MCF 10A (cell line): ENCODE data around the gene SASH1. TPM values are rescaled to one million over a fixed set of nuclear protein-coding genes. Genes with fewer than 3 reads are reported as not detected.

Experiments
- BruUV-seq: library from RNA; stranded (reverse); fragments of 400-500 nt; replicated peaks from 2 replicates; lab custom pipeline; 2021; lab: Mats Ljungman, UMichigan
- CTCF ChIA-PET: fragments of 300-600 bp; sonication (Branson Sonifier 250); formaldehyde crosslinking; extraction: SDS; loops from one replicate; lab custom pipeline; 2021; ENCODE audit warnings: antibody characterized with exemption, inconsistent platforms; lab: Yijun Ruan, JAX
- POLR2A ChIA-PET: fragments of 300-600, 350-650 bp; sonication (Branson Sonifier 250); formaldehyde crosslinking; extraction: SDS; loops from one replicate; lab custom pipeline; 2020; ENCODE audit warnings: antibody characterized with exemption, inconsistent platforms; lab: Yijun Ruan, JAX
- DNase-seq: peaks from one replicate; pipeline ENCODE4 v3.0.0-alpha.2; 2018; ENCODE audit not compliant: unreplicated experiment
- H3K27ac Mint-ChIP-seq: one replicate; pipeline ENCODE4 v1.8.0; 2022; ENCODE audit warnings: mild to moderate bottlenecking, low read depth, mixed read lengths; ENCODE audit not compliant: unreplicated experiment
- H3K27me3 Mint-ChIP-seq: one replicate; pipeline ENCODE4 v1.8.0; 2022; ENCODE audit warnings: mixed read lengths; ENCODE audit not compliant: insufficient read depth, unreplicated experiment
- H3K36me3 Mint-ChIP-seq: one replicate; pipeline ENCODE4 v1.8.0; 2022; ENCODE audit warnings: mild to moderate bottlenecking, moderate library complexity, mixed read lengths; ENCODE audit not compliant: insufficient read depth, unreplicated experiment
- H3K4me1 Mint-ChIP-seq: one replicate; pipeline ENCODE4 v1.8.0; 2022; ENCODE audit warnings: mixed read lengths; ENCODE audit not compliant: insufficient read depth, unreplicated experiment
- H3K4me3 Mint-ChIP-seq: one replicate; pipeline ENCODE4 v1.8.0; 2022; ENCODE audit warnings: mild to moderate bottlenecking, moderate library complexity, mixed read lengths; ENCODE audit not compliant: unreplicated experiment
- H3K9me3 Mint-ChIP-seq: one replicate; pipeline ENCODE4 v1.8.0; 2022; ENCODE audit warnings: mixed read lengths; ENCODE audit not compliant: unreplicated experiment
- CTCF ChIP-seq: fragments of 200-600 bp; IDR thresholded peaks from one replicate; pipeline ENCODE4 v1.8.0; 2022; ENCODE audit warnings: antibody characterized with exemption, mild to moderate bottlenecking; ENCODE audit not compliant: unreplicated experiment
- intact Hi-C: fragments of 100-400 bp; cut with micrococcal nuclease; formaldehyde crosslinking; loops from 2 replicates; pipeline ENCODE4 v1.14.1; 2022
- total RNA-seq: library from RNA; stranded (reverse); gene quantifications from 2 replicates; pipeline ENCODE4 v1.2.3, GENCODE V29; 2022

The SASH1 gene
- total RNA-seq, 1 experiment from 2014 or later: 18.4 TPM

- Mint-ChIP-seq H3K27ac (no peak overlapping the region), H3K36me3 (peaks cover 6% of the 10 kb centered on the region), H3K4me3 (no peak overlapping the region), H3K9me3 (no peaks in the 10 kb centered on the region), H3K27me3 (no peaks in the 10 kb centered on the region), H3K4me1 (peaks cover under 1% of the 10 kb centered on the region)
- intact Hi-C loops: no loop called here
- DNase-seq: no peak
- no peak for TF ChIP-seq CTCF
- ChIA-PET POLR2A (interaction anchor here (1.0 kb wide), 1 partner anchor 14 kb away, joined by 3 read pairs; no protein-coding TSS in a partner anchor), CTCF (interaction anchor here (0.6 to 1.4 kb wide), 3 partner anchors 10 to 1068 kb away, joined by 3 to 6 read pairs (median 3); no protein-coding TSS in a partner anchor)
- no TSS peak for BruUV-seq
These were observed 84.7 kb downstream of the SASH1 start for GRCh38 chr6:148427333-148427732.

- Mint-ChIP-seq H3K27ac (no peak overlapping the region), H3K4me1 (peaks cover 7% of the 10 kb centered on the region), H3K27me3 (no peaks in the 10 kb centered on the region), H3K36me3 (peaks cover 6% of the 10 kb centered on the region), H3K9me3 (no peaks in the 10 kb centered on the region), H3K4me3 (no peak overlapping the region)
- no peak for TF ChIP-seq CTCF
- no TSS peak for BruUV-seq
- intact Hi-C loops: no loop called here
- POLR2A ChIA-PET: interaction anchor here (0.6 kb wide), 1 partner anchor 10 kb away, joined by 3 read pairs; no protein-coding TSS in a partner anchor
- no peak for DNase-seq
- CTCF ChIA-PET: no interaction called here
These were observed 86.8 kb downstream of the SASH1 start for GRCh38 chr6:148429423-148429822.

GRCh38 chr6:148430897-148431296, 88.3 kb downstream of the SASH1 start:
- H3K36me3 Mint-ChIP-seq: peaks cover 6% of the 10 kb centered on the region
- TF ChIP-seq CTCF: no peak
- H3K4me1 Mint-ChIP-seq: peaks cover 12% of the 10 kb centered on the region
- no peak overlapping the region for H3K4me3 Mint-ChIP-seq
- H3K27me3 Mint-ChIP-seq: no peaks in the 10 kb centered on the region
- ChIA-PET POLR2A (interaction anchor here (1.4 kb wide), 1 partner anchor 89 kb away, joined by 3 read pairs; the partner anchor contains the start of gene SASH1), CTCF (interaction anchor here (0.6 kb wide), 1 partner anchor 21 kb away, joined by 3 read pairs; no protein-coding TSS in a partner anchor)
- intact Hi-C loops: no loop called here
- no peak for DNase-seq
- no peak overlapping the region for H3K27ac Mint-ChIP-seq
- BruUV-seq: no TSS peak
- no peaks in the 10 kb centered on the region for H3K9me3 Mint-ChIP-seq

GRCh38 chr6:148431413-148431812, 88.8 kb downstream of the SASH1 start:
- TF ChIP-seq CTCF: no peak
- ChIA-PET POLR2A (interaction anchor here (0.5 to 1.4 kb wide), 2 partner anchors 24 to 89 kb away, joined by 3 to 4 read pairs; partner anchors contain the start of gene SASH1), CTCF (no interaction called here)
- H3K9me3 Mint-ChIP-seq: no peaks in the 10 kb centered on the region
- intact Hi-C loops: no loop called here
- H3K4me1 Mint-ChIP-seq: peaks cover 12% of the 10 kb centered on the region
- H3K4me3 Mint-ChIP-seq: no peak overlapping the region
- peaks cover 6% of the 10 kb centered on the region for H3K36me3 Mint-ChIP-seq
- BruUV-seq: no TSS peak
- no peak overlapping the region for H3K27ac Mint-ChIP-seq
- no peak for DNase-seq
- H3K27me3 Mint-ChIP-seq: no peaks in the 10 kb centered on the region
